ENCODE results near the gene ZBTB7C.

Gene ZBTB7C

GRCh38 chr18:48100651-48101165, 308.5 kb downstream of the ZBTB7C start:
- Mint-ChIP-seq H3K9me3 (no peaks in the 10 kb centered on the region), H3K27ac (no peak overlapping the region), H3K4me1 (no peaks in the 10 kb centered on the region), H3K4me3 (no peak overlapping the region), H3K36me3 (no peaks in the 10 kb centered on the region)
- ATAC-seq, result no peak
- DNase-seq (ENCODE audit: low spot score in 2 of 2), result no peak

- Mint-ChIP-seq H3K4me1 (no peaks in the 10 kb centered on the region), H3K9me3 (no peaks in the 10 kb centered on the region), H3K36me3 (no peaks in the 10 kb centered on the region), H3K4me3 (no peak overlapping the region), H3K27ac (no peak overlapping the region)
- DNase-seq (ENCODE audit: low spot score in 2 of 2) (no peak), ATAC-seq (no peak)
Measured at GRCh38 chr18:48100165-48100575, 309.0 kb downstream of the ZBTB7C start.

- Mint-ChIP-seq H3K36me3 (no peaks in the 10 kb centered on the region), H3K4me3 (no peak overlapping the region), H3K4me1 (no peaks in the 10 kb centered on the region), H3K9me3 (no peaks in the 10 kb centered on the region), H3K27ac (no peak overlapping the region)
- ATAC-seq (no peak), DNase-seq (ENCODE audit: low spot score in 2 of 2) (no peak)
Measured at GRCh38 chr18:48099481-48100164, 309.6 kb downstream of the ZBTB7C start.

GRCh38 chr18:48098538-48098937, 310.6 kb downstream of the ZBTB7C start:
- Mint-ChIP-seq H3K9me3 (no peaks in the 10 kb centered on the region), H3K4me3 (no peak overlapping the region), H3K4me1 (no peaks in the 10 kb centered on the region), H3K36me3 (no peaks in the 10 kb centered on the region), H3K27ac (no peak overlapping the region)
- DNase-seq (ENCODE audit: low spot score in 2 of 2) (no peak), ATAC-seq (no peak)

- no peaks in the 10 kb centered on the region for H3K36me3 Mint-ChIP-seq
- H3K27ac Mint-ChIP-seq, result no peak overlapping the region
- H3K9me3 Mint-ChIP-seq, result no peaks in the 10 kb centered on the region
- H3K4me3 Mint-ChIP-seq, result no peak overlapping the region
- no peaks in the 10 kb centered on the region for H3K4me1 Mint-ChIP-seq
- DNase-seq (ENCODE audit: low spot score in 2 of 2), result no peak
- no peak for ATAC-seq
Measured at GRCh38 chr18:48098007-48098406, 311.2 kb downstream of the ZBTB7C start.

GRCh38 chr18:48095726-48096125, 313.5 kb downstream of the ZBTB7C start:
- no peaks in the 10 kb centered on the region for H3K4me1 Mint-ChIP-seq

GRCh38 chr18:48093104-48093503, 316.1 kb downstream of the ZBTB7C start:
- no peak overlapping the region for H3K4me3 Mint-ChIP-seq
- H3K36me3 Mint-ChIP-seq, result no peaks in the 10 kb centered on the region
- no peak overlapping the region for H3K27ac Mint-ChIP-seq
- ATAC-seq (peak; percentile 27), DNase-seq (ENCODE audit: low spot score in 2 of 2) (no peak)
- no peaks in the 10 kb centered on the region for H3K4me1 Mint-ChIP-seq
- no peaks in the 10 kb centered on the region for H3K9me3 Mint-ChIP-seq

More at GRCh38 chr18:48095726-48096125, 313.5 kb downstream of the ZBTB7C start:
- Mint-ChIP-seq H3K27ac (no peak overlapping the region), H3K9me3 (no peaks in the 10 kb centered on the region), H3K4me3 (no peak overlapping the region), H3K36me3 (no peaks in the 10 kb centered on the region)
- no peak for ATAC-seq
- DNase-seq (ENCODE audit: low spot score in 2 of 2), result no peak

- no peaks in the 10 kb centered on the region for H3K4me1 Mint-ChIP-seq
- no peak for DNase-seq (ENCODE audit: low spot score in 2 of 2)
- no peak overlapping the region for H3K27ac Mint-ChIP-seq
- H3K9me3 Mint-ChIP-seq, result no peaks in the 10 kb centered on the region
- H3K4me3 Mint-ChIP-seq, result no peak overlapping the region
- ATAC-seq, result no peak
- H3K36me3 Mint-ChIP-seq, result no peaks in the 10 kb centered on the region
Measured at GRCh38 chr18:48091869-48092497, 317.2 kb downstream of the ZBTB7C start.

- H3K9me3 Mint-ChIP-seq, result no peaks in the 10 kb centered on the region
- no peaks in the 10 kb centered on the region for H3K4me1 Mint-ChIP-seq
- no peak overlapping the region for H3K27ac Mint-ChIP-seq
Measured at GRCh38 chr18:48090702-48091101, 318.5 kb downstream of the ZBTB7C start.

GRCh38 chr18:48090021-48090420, 319.2 kb downstream of the ZBTB7C start:
- ATAC-seq (no peak), DNase-seq (ENCODE audit: low spot score in 2 of 2) (no peak)
- no peaks in the 10 kb centered on the region for H3K9me3 Mint-ChIP-seq
- no peaks in the 10 kb centered on the region for H3K36me3 Mint-ChIP-seq
- H3K27ac Mint-ChIP-seq, result no peak overlapping the region
- H3K4me1 Mint-ChIP-seq, result no peaks in the 10 kb centered on the region
- H3K4me3 Mint-ChIP-seq, result no peak overlapping the region

More at GRCh38 chr18:48090702-48091101, 318.5 kb downstream of the ZBTB7C start:
- ATAC-seq (no peak), DNase-seq (ENCODE audit: low spot score in 2 of 2) (no peak)
- Mint-ChIP-seq H3K4me3 (no peak overlapping the region), H3K36me3 (no peaks in the 10 kb centered on the region)

- Mint-ChIP-seq H3K9me3 (no peaks in the 10 kb centered on the region), H3K4me3 (no peak overlapping the region), H3K36me3 (no peaks in the 10 kb centered on the region), H3K4me1 (no peaks in the 10 kb centered on the region), H3K27ac (no peak overlapping the region)
- no peak for DNase-seq (ENCODE audit: low spot score in 2 of 2)
- no peak for ATAC-seq
Measured at GRCh38 chr18:48085781-48086487, 323.2 kb downstream of the ZBTB7C start.

- Mint-ChIP-seq H3K36me3 (no peaks in the 10 kb centered on the region), H3K4me1 (no peaks in the 10 kb centered on the region), H3K9me3 (no peaks in the 10 kb centered on the region), H3K4me3 (no peak overlapping the region), H3K27ac (peak overlapping the region; percentile 3)
- no peak for ATAC-seq
- no peak for DNase-seq (ENCODE audit: low spot score in 2 of 2)
Measured at GRCh38 chr18:48084858-48085257, 324.3 kb downstream of the ZBTB7C start.

GRCh38 chr18:48084041-48084757, 325.0 kb downstream of the ZBTB7C start:
- H3K4me3 Mint-ChIP-seq, result no peak overlapping the region
- no peaks in the 10 kb centered on the region for H3K4me1 Mint-ChIP-seq
- ATAC-seq (no peak), DNase-seq (ENCODE audit: low spot score in 2 of 2) (no peak)
- peak overlapping the region; percentile 3 for H3K27ac Mint-ChIP-seq
- no peaks in the 10 kb centered on the region for H3K36me3 Mint-ChIP-seq
- no peaks in the 10 kb centered on the region for H3K9me3 Mint-ChIP-seq

GRCh38 chr18:48080546-48080945, 328.6 kb downstream of the ZBTB7C start:
- peak; percentile 20 for ATAC-seq
- H3K4me3 Mint-ChIP-seq, result no peak overlapping the region
- H3K27ac Mint-ChIP-seq, result no peak overlapping the region
- no peaks in the 10 kb centered on the region for H3K4me1 Mint-ChIP-seq
- H3K36me3 Mint-ChIP-seq, result no peaks in the 10 kb centered on the region
- no peak for DNase-seq (ENCODE audit: low spot score in 2 of 2)
- H3K9me3 Mint-ChIP-seq, result no peaks in the 10 kb centered on the region

- DNase-seq (ENCODE audit: low spot score in 2 of 2), result no peak
- no peak overlapping the region for H3K27ac Mint-ChIP-seq
- no peaks in the 10 kb centered on the region for H3K4me1 Mint-ChIP-seq
- H3K36me3 Mint-ChIP-seq, result no peaks in the 10 kb centered on the region
- ATAC-seq, result no peak
- no peak overlapping the region for H3K4me3 Mint-ChIP-seq
- H3K9me3 Mint-ChIP-seq, result no peaks in the 10 kb centered on the region
Measured at GRCh38 chr18:48079885-48080284, 329.3 kb downstream of the ZBTB7C start.

All from stimulated activated effector memory CD8-positive, alpha-beta T cell treated with anti-CD3 and anti-CD28 coated beads, Interleukin-12 subunit alpha, Interleukin-12 subunit beta, amount 100 ng/mL, for 72 hours (primary cell).